ENCODE data around the gene MARK1. TPM values are rescaled to one million over a fixed set of nuclear protein-coding genes. Genes with fewer than 3 reads are reported as not detected.

MARK1 gene
- total and polyA plus RNA-seq, 2 of the 4 experiments (the other 2 are of a cell fraction): not detected

DNA sequence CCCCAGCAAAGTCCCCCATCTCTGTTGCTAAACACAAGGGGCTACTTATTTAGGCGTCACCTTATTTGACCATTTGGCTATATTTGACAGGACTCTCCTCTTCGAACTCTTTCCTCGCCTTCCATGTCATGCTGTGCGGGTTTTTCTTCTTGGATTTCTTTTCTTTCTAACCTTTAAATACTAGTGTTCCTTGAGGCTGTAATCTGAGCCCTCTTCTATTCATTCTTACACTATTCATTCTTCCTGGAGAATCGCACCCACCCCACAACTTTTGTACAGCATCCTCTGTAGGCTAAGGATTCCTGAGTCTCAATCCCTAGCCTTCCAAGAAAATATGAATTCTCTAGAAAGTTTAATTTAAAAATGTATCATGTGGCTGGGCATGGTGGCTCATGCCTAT is 100.5 kb downstream of the MARK1 start:
- Histone ChIP-seq H3K14ac (replicated peaks; ENCODE audit: low read depth, low read length) (no peak overlapping the region), H3K9ac (ENCODE audit: low read depth, low read length) (no peak overlapping the region), H3K4me1 (ENCODE audit: control insufficient read depth, insufficient read depth, low read length) (no peaks in the 10 kb centered on the region), H4K91ac (ENCODE audit: insufficient read depth, low read depth, low read length) (no peak overlapping the region), H3K36me3 (ENCODE audit: control insufficient read depth, insufficient read depth, low read length) (no peaks in the 10 kb centered on the region), H3K9me1 (ENCODE audit: insufficient read depth, low read length) (no peaks in the 10 kb centered on the region), H3K27me3 (ENCODE audit: control insufficient read depth, insufficient read depth, low read length) (no peaks in the 10 kb centered on the region), H2BK5ac (ENCODE audit: low read depth, low read length, poor library complexity, severe bottlenecking) (no peak overlapping the region), H3K56ac (ENCODE audit: extremely low read depth, insufficient read depth, low read length) (no peak overlapping the region), H3K23ac (ENCODE audit: low read depth, low read length) (no peak overlapping the region), H3K4ac (ENCODE audit: low read depth, low read length) (no peak overlapping the region), H3K27ac (ENCODE audit: insufficient read depth, low read length) (no peak overlapping the region), H2AFZ (replicated peaks; ENCODE audit: low read length, poor library complexity) (no peak overlapping the region), H4K20me1 (ENCODE audit: insufficient read depth, low read length) (no peaks in the 10 kb centered on the region), H2BK20ac (ENCODE audit: low read depth, low read length) (no peak overlapping the region), H4K8ac (ENCODE audit: low read depth in 2 of 2, low read length in 2 of 2) (no peak overlapping the region), H2BK15ac (ENCODE audit: low read depth, low read length) (no peak overlapping the region), H2AK9ac (replicated peaks; ENCODE audit: low read depth, low read length, poor library complexity) (no peak overlapping the region), H4K5ac (ENCODE audit: low read depth, low read length) (no peak overlapping the region), H3K18ac (ENCODE audit: low read depth, low read length) (no peak overlapping the region), H3K4me2 (ENCODE audit: low read depth, low read length) (no peak overlapping the region), H3K79me1 (ENCODE audit: low read depth in 1 of 2, low read length in 2 of 2) (no peaks in the 10 kb centered on the region), H3K4me3 (ENCODE audit: insufficient read depth, low read depth, low read length) (no peak overlapping the region), H3K9me3 (ENCODE audit: control insufficient read depth, insufficient read depth, low read length) (no peaks in the 10 kb centered on the region), H2AK5ac (ENCODE audit: low read depth, low read length) (no peak overlapping the region), H2BK120ac (ENCODE audit: low read depth, low read length) (no peak overlapping the region)
- no TSS peak for BruUV-seq (replicated peaks)
- TF ChIP-seq MAFK (IDR thresholded peaks at IDR 0.05; ENCODE audit: low read depth, low read length) (no peak), NFE2L2 (IDR thresholded peaks at IDR 0.05; ENCODE audit: low read depth, low read length) (no peak)
- ATAC-seq (ENCODE audit: low read depth): no peak
- dilution Hi-C loops (cut with HindIII; ENCODE audit: low sequenced_read_pairs, unreplicated experiment): no loop called here
- POLR2A ChIA-PET (ENCODE audit: unreplicated experiment): no interaction called here
- CTCF ChIA-PET: no interaction called here
- in situ Hi-C loops (cut with MboI; ENCODE audit: low sequenced_read_pairs): no loop called here
- 87% methylated on average over 4 of the region's 5 CpGs; no CpG with 5 or more reads in 1 of the 2 experiments for WGBS, 2 experiments (ENCODE audit: extremely low coverage in 2 of 2, insufficient read length in 1 of 2)
- no peak for DNase-seq
- intact Hi-C loops (cut with micrococcal nuclease): no loop called here
